Aorta (tissue), 5 donors: ENCODE results near the gene COL7A1. TPM values are rescaled to one million over a fixed set of nuclear protein-coding genes. Genes with fewer than 3 reads are reported as not detected.

Source experiments
- ATAC-seq: fragments of 200-7000 bp; cut with Tn5 transposase; one replicate; pipeline ENCODE4 v1.9.1; 2022; ENCODE audit warnings: moderate library complexity; ENCODE audit not compliant: low FRiP score
- DNase-seq, 2 donors: peaks; one replicate each; pipeline ENCODE4 v3.0.0-alpha.2; 2020
- H3K27ac ChIP-seq, 2 donors: one replicate each; pipeline ENCODE4 v1.5.1; 2013; ENCODE audit warnings: low read length in 2 of 2, mild to moderate bottlenecking in 2 of 2, moderate library complexity in 2 of 2, control low read depth in 1 of 2, inconsistent platforms in 1 of 2, low read depth in 1 of 2
- H3K27me3 ChIP-seq, 2 donors: one replicate each; pipeline ENCODE4 v1.6.1; 2013; ENCODE audit warnings: control low read depth in 1 of 2, low read length in 1 of 2, mild to moderate bottlenecking in 1 of 2, moderate library complexity in 1 of 2; ENCODE audit not compliant: insufficient read depth in 2 of 2, control insufficient read depth in 1 of 2
- H3K36me3 ChIP-seq, 2 donors: one replicate each; pipeline ENCODE4 v1.6.1; 2013; ENCODE audit warnings: control low read depth in 1 of 2, low read length in 1 of 2, mild to moderate bottlenecking in 1 of 2; ENCODE audit not compliant: insufficient read depth in 2 of 2, control insufficient read depth in 1 of 2
- H3K4me1 ChIP-seq, 2 donors: one replicate each; pipeline ENCODE4 v1.6.1; 2013; ENCODE audit warnings: low read length in 2 of 2, control low read depth in 1 of 2, mild to moderate bottlenecking in 1 of 2, moderate library complexity in 1 of 2; ENCODE audit not compliant: insufficient read depth in 2 of 2, control insufficient read depth in 1 of 2
- H3K4me3 ChIP-seq, 2 donors: one replicate each; pipeline ENCODE4 v1.5.1; 2013; ENCODE audit warnings: low read length in 2 of 2, control low read depth in 1 of 2, mild to moderate bottlenecking in 1 of 2
- H3K9me3 ChIP-seq: one replicate; pipeline ENCODE4 v1.6.1; 2013; ENCODE audit warnings: mild to moderate bottlenecking, low read length; ENCODE audit not compliant: control insufficient read depth
- WGBS, 2 donors: extraction: QIAGEN DNeasy Blood & Tissue Kit; methylation state at CpG; one replicate each; pipeline ENCODE4 v1.1.7; 2013; 5-methylcytosine and 5-hydroxymethylcytosine counted together
- intact Hi-C, 2 donors: fragments of 100-400 bp; cut with DNase I; formaldehyde crosslinking; loops; one replicate each; pipeline versions ENCODE4 v1.14.2 to v1.15.0; 2022
- polyA plus RNA-seq, 2 donors: library from polyadenylated mRNA; stranded (reverse); fragments of 200-250 nt; gene quantifications; one replicate each; pipeline ENCODE4 v1.2.3, GENCODE V29; 2013
- total RNA-seq, 2 donors: library from RNA; stranded (reverse); fragmentation: NEBNext Ultra II Directional; extraction: Animal tissue kit (Norgen Biotek cat#: 25700); gene quantifications; one replicate each; pipeline ENCODE4 v1.2.1, GENCODE V29; 2021
- donor health status: healthy with polysubstance abuse.
- donor health status: Bipolar disorder and iron deficiency.
- donor health status: DM: no; HTN: no; CAD: no.
- donor health status: DM: no; HTN: no; CAD: no.
- donor health status: DM: yes; HTN: yes; CAD: no.

COL7A1 gene
- total and polyA plus RNA-seq, 4 donors: 3.9 to 217 (median 6.0) TPM

- no peaks in the 10 kb centered on the region for H3K27me3 ChIP-seq
- H3K27ac ChIP-seq: no peak overlapping the region
- peaks cover 0 to 3% of the 10 kb centered on the region in 2 donors for H3K4me1 ChIP-seq
- H3K36me3 ChIP-seq: no peaks in the 10 kb centered on the region
- WGBS, 2 donors: 85 to 92% methylated on average over 11 of the region's 11 CpGs
- intact Hi-C loops: no loop called here
- no peak overlapping the region for H3K4me3 ChIP-seq
- H3K9me3 ChIP-seq: no peaks in the 10 kb centered on the region
- DNase-seq (no peak), ATAC-seq (no peak)
Observed at GRCh38 chr3:48564667-48565066, 30.5 kb downstream of the COL7A1 start.

- no peaks in the 10 kb centered on the region for H3K9me3 ChIP-seq
- 76 to 78% methylated on average over 10 of the region's 10 CpGs for WGBS, 2 donors
Observed at GRCh38 chr3:48564022-48564421, 31.1 kb downstream of the COL7A1 start.

GRCh38 chr3:48563382-48563918, 31.7 kb downstream of the COL7A1 start, which contains the start of gene UCN2:
TSS of gene UCN2 (minus strand) at chr3:48563781. CDS start at chr3:48563124, 657 bp downstream.
- WGBS, 2 donors: 76 to 77% methylated on average over 6 of the region's 6 CpGs
- intact Hi-C loops: no loop called here
- H3K4me3 ChIP-seq: no peak within 1 kb of the TSS
- peaks cover 0 to 3% of the 10 kb centered on the region in 2 donors for H3K4me1 ChIP-seq
- DNase-seq (no peak), ATAC-seq (no peak)
- H3K9me3 ChIP-seq: no peaks in the 10 kb centered on the region
- no peak within 1 kb of the TSS for H3K27ac ChIP-seq
- H3K27me3 ChIP-seq: no peaks in the 10 kb centered on the region
- H3K36me3 ChIP-seq: no peaks in the 10 kb centered on the region

More at GRCh38 chr3:48564022-48564421, 31.1 kb downstream of the COL7A1 start:
- no peaks in the 10 kb centered on the region for H3K27me3 ChIP-seq
- ATAC-seq (no peak), DNase-seq (peak in 1 of 2 donors; percentile 85)
- H3K27ac ChIP-seq: no peak overlapping the region
- intact Hi-C loops: no loop called here
- no peaks in the 10 kb centered on the region for H3K36me3 ChIP-seq
- H3K4me3 ChIP-seq: no peak overlapping the region
- peaks cover 0 to 3% of the 10 kb centered on the region in 2 donors for H3K4me1 ChIP-seq

- peaks cover 0 to 3% of the 10 kb centered on the region in 2 donors for H3K4me1 ChIP-seq
- no peak overlapping the region for H3K4me3 ChIP-seq
- H3K27me3 ChIP-seq: no peaks in the 10 kb centered on the region
- H3K27ac ChIP-seq: no peak overlapping the region
- no peaks in the 10 kb centered on the region for H3K9me3 ChIP-seq
- DNase-seq (no peak), ATAC-seq (no peak)
- H3K36me3 ChIP-seq: no peaks in the 10 kb centered on the region
- WGBS, 2 donors: 91 to 92% methylated on average over 20 of the region's 20 CpGs
- intact Hi-C loops: no loop called here
Observed at GRCh38 chr3:48562367-48563095, 32.6 kb downstream of the COL7A1 start.

GRCh38 chr3:48561045-48561736, 33.9 kb downstream of the COL7A1 start:
- H3K4me3 ChIP-seq: peak overlapping the region in 1 of 2 donors; percentile 22

GRCh38 chr3:48560648-48561018, 34.5 kb downstream of the COL7A1 start:
- intact Hi-C loops: loop anchor here in 1 of 2 donors (2.0 kb wide), 1 partner anchor 36 kb away; no protein-coding TSS in a partner anchor
- DNase-seq (peak in 1 of 2 donors; percentile 73), ATAC-seq (no peak)
- Histone ChIP-seq H3K9me3 (no peaks in the 10 kb centered on the region), H3K27ac (peak overlapping the region in 1 of 2 donors; percentile 38), H3K27me3 (no peaks in the 10 kb centered on the region), H3K4me1 (peaks cover 0 to 3% of the 10 kb centered on the region in 2 donors), H3K36me3 (no peaks in the 10 kb centered on the region), H3K4me3 (peak overlapping the region in 1 of 2 donors; percentile 22)
- 0 to 2% methylated on average over 5 of the region's 5 CpGs for WGBS, 2 donors

More at GRCh38 chr3:48561045-48561736, 33.9 kb downstream of the COL7A1 start:
- H3K9me3 ChIP-seq: no peaks in the 10 kb centered on the region
- 21 to 22% methylated on average over 21 of the region's 21 CpGs for WGBS, 2 donors
- H3K27ac ChIP-seq: peak overlapping the region in 1 of 2 donors; percentile 38
- peaks cover 0 to 3% of the 10 kb centered on the region in 2 donors for H3K4me1 ChIP-seq
- DNase-seq (peak; percentile 86 to 89), ATAC-seq (no peak)
- intact Hi-C loops: loop anchor here in 1 of 2 donors (2.0 kb wide), 1 partner anchor 36 kb away; no protein-coding TSS in a partner anchor
- H3K27me3 ChIP-seq: no peaks in the 10 kb centered on the region
- no peaks in the 10 kb centered on the region for H3K36me3 ChIP-seq

GRCh38 chr3:48558493-48559134, 36.5 kb downstream of the COL7A1 start:
- peak in 1 of 2 donors; percentile 86 for DNase-seq
- WGBS, 2 donors: 80 to 83% methylated on average over 6 of the region's 6 CpGs
- ATAC-seq: no peak
- H3K4me3 ChIP-seq: no peak overlapping the region
- H3K36me3 ChIP-seq: no peaks in the 10 kb centered on the region
- intact Hi-C loops: loop anchor here (1.0 to 5.0 kb wide), 2 partner anchors 39 to 77 kb away; partner anchors contain the start of genes COL7A1 (in 1 of the 2) and SLC26A6 (in 1 of the 2)
- no peaks in the 10 kb centered on the region for H3K27me3 ChIP-seq
- no peaks in the 10 kb centered on the region for H3K9me3 ChIP-seq
- H3K4me1 ChIP-seq: peaks cover 0 to 3% of the 10 kb centered on the region in 2 donors
- H3K27ac ChIP-seq: no peak overlapping the region
